Endothelial cell of umbilical vein (primary cell): ENCODE measurements around the gene P2RX1. TPM values are rescaled to one million over a fixed set of nuclear protein-coding genes. Genes with fewer than 3 reads are reported as not detected.

ENCODE experiments used
- Bru-seq: library from RNA; stranded (reverse); fragments of 400-500 nt; gene quantifications from one replicate; lab custom pipeline; 2021; lab: Mats Ljungman, UMichigan
- BruChase-seq, 2 experiments: library from RNA; stranded (reverse); fragments of 400-500 nt; gene quantifications; one replicate each; lab custom pipeline; 2021; lab: Mats Ljungman, UMichigan
- BruUV-seq: library from RNA; stranded (reverse); fragments of 400-500 nt; replicated peaks from 2 replicates; lab custom pipeline; 2021; lab: Mats Ljungman, UMichigan
- CTCF ChIA-PET: fragments of 300-600, 350-600 bp; sonication (Branson Sonifier 250); formaldehyde crosslinking; loops from one replicate; lab custom pipeline; 2021; ENCODE audit warnings: antibody characterized with exemption, inconsistent platforms; lab: Charles Lee
- POLR2A ChIA-PET: fragments of 300-600, 350-600 bp; sonication (Branson Sonifier 250); formaldehyde crosslinking; loops from one replicate; lab custom pipeline; 2021; ENCODE audit warnings: antibody characterized with exemption, inconsistent platforms; lab: Charles Lee
- DNase-seq: peaks from one replicate; pipeline ENCODE4 v3.0.0-alpha.2; 2011; ENCODE audit warnings: low read depth, low spot score
- FAIRE-seq: peaks from 2 replicates; lab custom pipeline; 2011; peaks lifted over from hg19 to GRCh38; lab: Jason Lieb, UNC
- H2AFZ ChIP-seq: 2 replicates; pipeline ENCODE4 v1.6.0; 2012; ENCODE audit warnings: low read depth, low read length, control low read depth, inconsistent platforms
- H3K27ac ChIP-seq: 2 replicates; pipeline ENCODE4 v1.5.1; 2011; ENCODE audit warnings: low read depth, mild to moderate bottlenecking, control low read depth, low read length, moderate library complexity; ENCODE audit not compliant: insufficient read depth
- H3K27me3 ChIP-seq, 2 experiments: 2 replicates each; pipeline versions ENCODE4 v1.6.0 to v1.6.1; 2011; ENCODE audit warnings: low read length in 2 of 2, mixed read lengths in 1 of 2; ENCODE audit not compliant: control insufficient read depth in 2 of 2, insufficient read depth in 2 of 2
- H3K36me3 ChIP-seq, 2 experiments: 2 replicates in 1 of 2; 3 replicates in 1 of 2; pipeline ENCODE4 v1.5.1; 2011; ENCODE audit warnings: low read length in 2 of 2, mild to moderate bottlenecking in 1 of 2, moderate library complexity in 1 of 2; ENCODE audit not compliant: control insufficient read depth in 2 of 2, insufficient read depth in 2 of 2; ENCODE audit errors: extremely low read depth in 1 of 2
- H3K4me1 ChIP-seq: 3 replicates; pipeline ENCODE4 v1.5.1; 2011; ENCODE audit warnings: mild to moderate bottlenecking, low read length; ENCODE audit not compliant: control insufficient read depth, insufficient read depth; ENCODE audit errors: extremely low read depth
- H3K4me2 ChIP-seq: 2 replicates; pipeline ENCODE4 v1.6.1; 2011; ENCODE audit warnings: low read length, control low read depth, mixed read lengths; ENCODE audit not compliant: insufficient read depth
- H3K4me3 ChIP-seq, 3 experiments: fragments of 200-600 bp in 1 of 3; sonication (generic), shearing (Covaris generic) in 1 of 3; replicated peaks in 1 of 3; 2 replicates each; pipeline ENCODE4 v1.5.1; 2011 to 2016; ENCODE audit warnings: control low read depth in 3 of 3, low read length in 3 of 3, mild to moderate bottlenecking in 2 of 3, inconsistent platforms in 1 of 3, low read depth in 1 of 3, moderate library complexity in 1 of 3; ENCODE audit not compliant: insufficient read depth in 1 of 3
- H3K79me2 ChIP-seq: 2 replicates; pipeline ENCODE4 v1.6.0; 2012; ENCODE audit warnings: low read length, inconsistent platforms; ENCODE audit not compliant: control insufficient read depth, insufficient read depth
- H3K9ac ChIP-seq: replicated peaks from 2 replicates; pipeline ENCODE3; 2011; ENCODE audit warnings: low read length, control low read depth; ENCODE audit not compliant: insufficient read depth; ENCODE audit errors: extremely low read depth
- H3K9me1 ChIP-seq: replicated peaks from 3 replicates; pipeline ENCODE4 v1.6.0; 2011; ENCODE audit warnings: mild to moderate bottlenecking, low read length; ENCODE audit not compliant: control insufficient read depth, insufficient read depth; ENCODE audit errors: extremely low read depth
- H3K9me3 ChIP-seq: replicated peaks from 2 replicates; pipeline ENCODE4 v1.5.1; 2012; ENCODE audit warnings: low read length, inconsistent platforms; ENCODE audit not compliant: control insufficient read depth, insufficient read depth
- H4K20me1 ChIP-seq: replicated peaks from 2 replicates; pipeline ENCODE3; 2011; ENCODE audit warnings: mild to moderate bottlenecking, low read length; ENCODE audit not compliant: control insufficient read depth, insufficient read depth; ENCODE audit errors: extremely low read depth
- CTCF ChIP-seq, 2 donors: IDR thresholded peaks; 1 replicate in 1 of 2; 2 replicates in 1 of 2; pipeline ENCODE4 v1.5.1; 2011; ENCODE audit warnings: low read length in 2 of 2, mild to moderate bottlenecking in 2 of 2, moderate library complexity in 2 of 2, control low read depth in 1 of 2, inconsistent platforms in 1 of 2, low read depth in 1 of 2; ENCODE audit not compliant: insufficient read depth in 1 of 2; ENCODE audit errors: extremely low read depth in 1 of 2
- EZH2 ChIP-seq: IDR thresholded peaks from 2 replicates; pipeline ENCODE4 v1.6.1; 2012; ENCODE audit warnings: borderline replicate concordance, low read depth, mild to moderate bottlenecking, moderate library complexity, low read length, inconsistent platforms; ENCODE audit not compliant: severe bottlenecking
- FOS ChIP-seq: IDR thresholded peaks from 2 replicates; pipeline ENCODE4 v1.6.1; 2011; ENCODE audit warnings: mild to moderate bottlenecking, low read length, moderate library complexity, borderline replicate concordance; ENCODE audit not compliant: insufficient read depth
- GATA2 ChIP-seq: IDR thresholded peaks from 2 replicates; pipeline ENCODE4 v1.7.0; 2011; ENCODE audit warnings: low read depth, mild to moderate bottlenecking, moderate library complexity, mixed read lengths, low read length; ENCODE audit not compliant: insufficient read length, insufficient read depth
- JUN ChIP-seq: IDR thresholded peaks from 2 replicates; pipeline ENCODE4 v1.6.1; 2011; ENCODE audit warnings: borderline replicate concordance, low read depth; ENCODE audit not compliant: insufficient read length, insufficient read depth
- MAX ChIP-seq: IDR thresholded peaks from 2 replicates; pipeline ENCODE4 v1.6.1; 2011; ENCODE audit not compliant: insufficient read depth, insufficient read length
- MYC ChIP-seq: IDR thresholded peaks from one replicate; pipeline ENCODE4 v1.6.1; 2011; ENCODE audit warnings: mild to moderate bottlenecking, low read depth, low read length
- POLR2A ChIP-seq: IDR thresholded peaks from 2 replicates; pipeline ENCODE4 v1.6.1; 2012; ENCODE audit warnings: low read depth, mild to moderate bottlenecking, control low read depth, low read length
- POLR2AphosphoS5 ChIP-seq: IDR thresholded peaks from 2 replicates; pipeline ENCODE4 v1.6.1; 2012; ENCODE audit warnings: low read depth, mild to moderate bottlenecking, control low read depth, low read length, moderate library complexity; ENCODE audit not compliant: insufficient read depth
- dilution Hi-C: fragments of 300-500 bp; cut with MboI; formaldehyde crosslinking; loops from one replicate; pipeline ENCODE4 v1.15.0; 2019; ENCODE audit warnings: low sequenced_read_pairs; ENCODE audit not compliant: extremely low pct_ligation_motif_present
- intact Hi-C: fragments of 100-400 bp; cut with micrococcal nuclease; formaldehyde crosslinking; loops from one replicate; pipeline ENCODE4 v1.10.0; 2022
- long read RNA-seq: library from polyadenylated mRNA; stranded (forward); transcript quantifications from one replicate; pipeline ENCODE4 v2.0.0, GENCODE V29; 2021
- polyA minus RNA-seq, 3 experiments: library from RNA; depleted of rRNA, polyadenylated mRNA; stranded (reverse); fragments of >200 nt; gene quantifications; 1 replicate in 1 of 3; 2 replicates in 2 of 3; pipeline ENCODE4 v1.2.3, GENCODE V29; 2011
- polyA plus RNA-seq, 4 experiments: library from polyadenylated mRNA; depleted of rRNA in 3 of 4; stranded (reverse) in 3 of 4; unstranded in 1 of 4; fragments of >200 nt; gene quantifications; 2 replicates each; pipeline versions ENCODE4 v1.2.1 to v1.2.3, GENCODE V29; 2011 to 2012; ENCODE audit warnings: missing spikeins in 1 of 4
- total RNA-seq: library from RNA; stranded (reverse); gene quantifications from 2 replicates; pipeline ENCODE4 v1.2.3, GENCODE V29; 2021

Gene P2RX1
- total RNA-seq (not detected in 2 replicates), polyA plus RNA-seq (0.05 TPM in 1 of 2 replicates, not detected in the other), polyA minus RNA-seq (0.17 TPM in 1 of 2 replicates, not detected in the other), Bru-seq, nascent RNA (not detected), BruChase-seq, experiment 1, labeled RNA remaining after a 6-hour chase (not detected), BruChase-seq, experiment 2, labeled RNA remaining after a 2-hour chase (not detected)
- 0.03 TPM in 1 of 2 replicates, not detected in the other for polyA plus RNA-seq (2011; cell fraction: cytosol; rRNA removed)
- 0.05 and 0.08 TPM in 2 replicates for polyA plus RNA-seq (2011; cell fraction: nucleus; rRNA removed)
- polyA plus RNA-seq (2012), result 0.10 TPM in 1 of 2 replicates, not detected in the other
- polyA minus RNA-seq (2011; cell fraction: cytosol; rRNA and poly(A)+ RNA removed), result not detected
- polyA minus RNA-seq (2011; cell fraction: nucleus; rRNA and poly(A)+ RNA removed), result not detected in 2 replicates
- long read RNA-seq, result 0 reads

DNA sequence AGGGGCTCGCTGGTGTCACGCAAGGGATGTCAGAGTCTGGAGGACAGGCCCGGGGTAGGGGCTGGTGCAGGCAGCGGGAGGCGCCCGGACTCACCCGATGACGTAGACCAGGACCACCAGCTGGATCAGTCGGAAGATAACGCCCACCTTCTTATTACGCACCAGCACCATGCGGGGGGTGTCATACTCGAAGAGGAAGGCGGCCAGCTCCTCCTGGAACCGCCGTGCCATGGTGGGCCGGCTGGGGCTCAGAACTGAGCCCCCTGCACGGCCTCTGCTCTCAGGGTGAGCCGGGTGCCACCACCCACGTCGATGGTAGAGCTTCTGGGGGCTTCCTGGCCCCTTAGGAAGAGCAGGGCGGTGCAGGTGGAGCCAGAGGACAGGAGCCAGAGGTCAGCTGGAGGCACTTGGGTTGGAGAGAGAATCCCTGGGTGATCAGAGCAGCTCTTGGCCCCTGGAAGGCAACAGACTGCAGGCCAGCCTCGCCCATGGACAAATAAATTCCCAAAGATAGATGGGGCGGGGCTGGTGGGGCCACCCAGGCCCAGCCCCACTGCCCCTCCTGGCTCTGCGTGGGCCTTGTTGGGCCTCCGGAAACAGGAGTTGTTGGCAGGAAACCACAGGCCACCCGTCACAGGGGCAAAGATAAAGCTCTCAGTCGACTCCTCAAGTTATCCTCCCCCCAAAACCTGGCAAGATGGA is at the start of gene P2RX1:
Gene P2RX1, minus strand, starts transcription at position 471 of the 702 bp plus-strand sequence. Its CDS starts 240 bp downstream, at position 231.
- dilution Hi-C loops, result no loop called here
- CTCF ChIA-PET, result interaction anchor here (0.7 to 2.7 kb wide), 11 partner anchors 15 to 178 kb away, joined by 3 to 26 read pairs (median 4); no protein-coding TSS in a partner anchor
- POLR2A ChIA-PET, result no interaction called here
- Histone ChIP-seq H3K27ac (no peak within 1 kb of the TSS), H3K9ac (no peak within 1 kb of the TSS), H3K9me1 (no peaks in the 10 kb centered on the region), H3K4me3 (no peak within 1 kb of the TSS), H3K9me3 (no peaks in the 10 kb centered on the region), H4K20me1 (no peaks in the 10 kb centered on the region), H3K4me1 (peaks cover 15% of the 10 kb centered on the region), H3K36me3 (no peaks in the 10 kb centered on the region), H3K4me2 (no peak within 1 kb of the TSS), H3K79me2 (no peaks in the 10 kb centered on the region), H2AFZ (peak within 1 kb of the TSS; percentile 25), H3K27me3 (no peaks in the 10 kb centered on the region)
- no peak for TF ChIP-seq MAX
- no peak for TF ChIP-seq GATA2
- TF ChIP-seq POLR2A, result no peak
- no peak for TF ChIP-seq FOS
- no peak for TF ChIP-seq EZH2
- no peak for TF ChIP-seq CTCF (IDR thresholded peaks at IDR 0.05; ENCODE audit: extremely low read depth in 1 of 2, insufficient read depth in 1 of 2, low read depth in 1 of 2, low read length in 2 of 2)
- TF ChIP-seq JUN, result no peak
- TF ChIP-seq POLR2AphosphoS5, result no peak
- no peak for TF ChIP-seq MYC
- FAIRE-seq (no peak), DNase-seq (no peak)
- intact Hi-C loops, result loop anchor here (2.0 kb wide), 1 partner anchor 159 kb away; no protein-coding TSS in a partner anchor
- no TSS peak for BruUV-seq
